Fibroblast of pulmonary artery (primary cell): ENCODE data around the gene PDE4A.

ENCODE experiments used
- DNase-seq: peaks from one replicate; pipeline ENCODE4 v3.0.0-alpha.2; 2010; ENCODE audit warnings: low read depth
- H3K4me3 ChIP-seq: replicated peaks from 2 replicates; pipeline ENCODE4 v1.5.1; 2011; ENCODE audit warnings: low read depth, mild to moderate bottlenecking, control low read depth, low read length, moderate library complexity
- CTCF ChIP-seq: IDR thresholded peaks from 2 replicates; pipeline ENCODE4 v1.5.1; 2011; ENCODE audit warnings: mild to moderate bottlenecking, control low read depth, low read length, inconsistent platforms; ENCODE audit errors: missing control alignments

Gene PDE4A

DNA sequence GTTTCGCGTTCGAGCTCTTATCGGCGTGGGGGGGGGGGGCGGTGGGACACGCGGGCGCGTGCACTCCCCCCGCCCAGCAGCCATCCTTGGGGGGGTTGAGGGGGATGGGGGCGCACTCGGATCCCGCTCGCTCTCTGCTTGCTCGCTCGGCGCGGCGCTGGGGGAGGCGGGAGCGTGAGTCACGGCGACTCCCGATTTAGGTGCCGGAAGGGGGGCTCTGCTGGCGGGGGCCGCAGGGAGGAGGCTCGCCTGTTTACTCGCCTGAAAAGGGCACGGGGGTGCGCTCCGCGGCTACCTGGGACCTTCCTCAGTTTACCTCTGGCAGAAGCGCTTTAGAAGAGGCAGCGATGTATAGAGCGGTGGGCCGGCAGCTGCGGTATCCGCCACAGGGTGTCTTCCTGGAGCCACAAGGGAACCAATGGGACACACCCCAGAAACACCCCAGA, 1.1 kb upstream of the PDE4A start:
- peak overlapping the region; percentile 42 for H3K4me3 ChIP-seq
- DNase-seq: no peak
- TF ChIP-seq CTCF: no peak

GRCh38 chr19:10419646-10420443, 493 bp upstream of the PDE4A start:
- no peak for TF ChIP-seq CTCF
- peak; percentile 56 for DNase-seq
- H3K4me3 ChIP-seq: peak overlapping the region; percentile 42

- no peak for DNase-seq
- H3K4me3 ChIP-seq: no peak overlapping the region
- TF ChIP-seq CTCF: no peak
Observed at GRCh38 chr19:10421240-10422045, 1.1 kb downstream of the PDE4A start.

GRCh38 chr19:10422046-10422461, 1.7 kb downstream of the PDE4A start:
- no peak overlapping the region for H3K4me3 ChIP-seq
- no peak for DNase-seq
- no peak for TF ChIP-seq CTCF

- no peak overlapping the region for H3K4me3 ChIP-seq
- no peak for TF ChIP-seq CTCF
- DNase-seq: no peak
Observed at GRCh38 chr19:10422846-10423245, 2.5 kb downstream of the PDE4A start.

GRCh38 chr19:10424011-10424637, 3.8 kb downstream of the PDE4A start:
- H3K4me3 ChIP-seq: peak overlapping the region; percentile 40
- DNase-seq: peak; percentile 73
- TF ChIP-seq CTCF: peak; percentile 79
